Activated CD8-positive, alpha-beta T cell treated with anti-CD3 and anti-CD28 coated beads, Interleukin-2, amount 10 ng/mL, durations not matched to agents 7 days and 5 days (primary cell): ENCODE measurements around the gene RGS12. TPM values are rescaled to one million over a fixed set of nuclear protein-coding genes. Genes with fewer than 3 reads are reported as not detected.

Experiments used
- ATAC-seq: fragments of 150-1000 bp; cut with Tn5 transposase; one replicate; pipeline ENCODE4 v1.10.0; 2021; ENCODE audit warnings: moderate library complexity
- CTCF ChIA-PET: fragments of 350-600 bp; sonication (Branson Sonifier 250); formaldehyde crosslinking; loops from one replicate; lab custom pipeline; 2021; ENCODE audit warnings: antibody characterized with exemption; lab: Charles Lee
- POLR2A ChIA-PET: fragments of 350-600 bp; sonication (Branson Sonifier 250); formaldehyde crosslinking; loops from one replicate; lab custom pipeline; 2021; ENCODE audit warnings: antibody characterized with exemption; lab: Charles Lee
- DNase-seq: peaks from one replicate; pipeline ENCODE4 v3.0.0-alpha.2; 2020
- H3K27ac Mint-ChIP-seq: one replicate; pipeline ENCODE4 v1.8.0; 2021; ENCODE audit warnings: mild to moderate bottlenecking, mixed read lengths
- H3K27me3 Mint-ChIP-seq: one replicate; pipeline ENCODE4 v1.8.0; 2021; ENCODE audit warnings: low read depth, mixed read lengths
- H3K36me3 Mint-ChIP-seq: one replicate; pipeline ENCODE4 v1.8.0; 2021; ENCODE audit warnings: low read depth, mixed read lengths
- H3K4me1 Mint-ChIP-seq: one replicate; pipeline ENCODE4 v1.8.0; 2021; ENCODE audit warnings: low read depth, mixed read lengths
- H3K4me3 Mint-ChIP-seq: one replicate; pipeline ENCODE4 v1.8.0; 2021; ENCODE audit warnings: mild to moderate bottlenecking, mixed read lengths
- H3K9me3 Mint-ChIP-seq: one replicate; pipeline ENCODE4 v1.8.0; 2022; ENCODE audit warnings: mixed read lengths; ENCODE audit not compliant: insufficient read depth
- total RNA-seq, 2 experiments: library from RNA; stranded (reverse); gene quantifications; one replicate each; pipeline ENCODE4 v1.2.3, GENCODE V29; 2021

Gene RGS12
- total RNA-seq, 2 experiments from 2014 or later, result 4.7 to 8.3 TPM

DNA sequence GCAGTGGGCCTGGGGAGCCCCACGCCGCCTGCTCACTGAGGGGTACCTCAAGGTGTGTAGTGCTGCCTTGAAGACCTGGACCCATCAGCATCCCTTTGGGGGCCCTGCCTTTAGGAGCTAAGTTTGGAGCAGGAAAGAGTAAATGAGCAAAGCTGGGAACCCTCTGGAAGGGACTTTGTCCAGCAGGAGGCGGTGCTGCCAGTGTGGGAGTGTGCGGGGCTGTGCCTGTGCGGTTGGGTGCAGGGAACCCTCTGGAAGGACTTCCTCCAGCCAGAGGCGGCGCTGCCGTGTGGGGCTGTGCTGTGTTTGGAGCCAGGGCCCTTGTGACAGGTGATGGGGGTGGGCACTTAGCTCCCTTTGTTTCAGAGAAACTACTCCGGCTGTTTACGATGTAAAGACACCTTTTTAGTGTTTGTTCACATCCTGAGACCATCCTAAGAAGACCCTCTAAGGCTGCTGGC is 25.8 kb downstream of the RGS12 start:
- no peak for DNase-seq
- no peaks in the 10 kb centered on the region for H3K36me3 Mint-ChIP-seq
- H3K9me3 Mint-ChIP-seq, result no peaks in the 10 kb centered on the region
- POLR2A ChIA-PET, result no interaction called here
- H3K4me1 Mint-ChIP-seq, result no peaks in the 10 kb centered on the region
- CTCF ChIA-PET, result interaction anchor here (1.1 to 1.8 kb wide), 2 partner anchors 107 to 162 kb away, joined by 3 to 5 read pairs; no protein-coding TSS in a partner anchor
- no peak overlapping the region for H3K4me3 Mint-ChIP-seq
- H3K27ac Mint-ChIP-seq, result no peak overlapping the region
- no peak for ATAC-seq
- H3K27me3 Mint-ChIP-seq, result no peaks in the 10 kb centered on the region

DNA sequence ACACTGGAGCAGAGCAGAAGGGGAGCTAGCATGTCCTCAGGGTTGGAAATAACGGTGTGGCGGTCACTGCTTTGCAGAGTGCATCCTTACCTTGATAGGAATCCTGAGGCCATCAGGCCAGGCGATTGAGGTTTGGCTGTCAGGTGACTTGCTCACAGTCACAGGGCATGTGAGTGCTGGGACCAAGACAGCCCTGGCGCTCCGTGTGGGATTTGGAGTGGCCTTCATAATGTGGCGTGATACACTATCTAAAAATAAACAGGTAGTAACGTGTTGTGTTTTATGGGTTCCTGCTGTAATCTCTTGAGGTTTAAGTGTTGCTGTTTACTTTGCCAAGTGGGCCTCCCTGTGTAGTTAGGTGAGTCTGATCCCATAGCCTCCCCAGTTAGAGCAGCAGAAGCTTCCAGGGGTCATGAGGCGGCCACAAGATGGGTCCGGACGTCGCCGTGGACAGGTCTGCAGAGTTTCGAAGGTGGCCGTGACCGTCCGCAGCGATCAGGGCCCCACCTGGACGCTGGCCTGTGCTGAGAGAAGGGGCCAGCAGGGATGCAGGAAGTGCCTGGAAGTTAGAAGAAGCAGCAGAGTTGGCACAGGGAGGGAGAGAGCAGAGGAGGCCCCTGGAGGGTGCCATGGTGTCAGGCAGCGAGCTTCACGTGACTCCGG is 27.7 kb downstream of the RGS12 start:
- ATAC-seq (no peak), DNase-seq (no peak)
- Mint-ChIP-seq H3K36me3 (no peaks in the 10 kb centered on the region), H3K27me3 (no peaks in the 10 kb centered on the region), H3K4me1 (no peaks in the 10 kb centered on the region), H3K27ac (no peak overlapping the region), H3K4me3 (no peak overlapping the region), H3K9me3 (no peaks in the 10 kb centered on the region)
- CTCF ChIA-PET, result interaction anchor here (1.4 kb wide), 1 partner anchor 128 kb away, joined by 4 read pairs; no protein-coding TSS in a partner anchor
- POLR2A ChIA-PET, result no interaction called here

DNA sequence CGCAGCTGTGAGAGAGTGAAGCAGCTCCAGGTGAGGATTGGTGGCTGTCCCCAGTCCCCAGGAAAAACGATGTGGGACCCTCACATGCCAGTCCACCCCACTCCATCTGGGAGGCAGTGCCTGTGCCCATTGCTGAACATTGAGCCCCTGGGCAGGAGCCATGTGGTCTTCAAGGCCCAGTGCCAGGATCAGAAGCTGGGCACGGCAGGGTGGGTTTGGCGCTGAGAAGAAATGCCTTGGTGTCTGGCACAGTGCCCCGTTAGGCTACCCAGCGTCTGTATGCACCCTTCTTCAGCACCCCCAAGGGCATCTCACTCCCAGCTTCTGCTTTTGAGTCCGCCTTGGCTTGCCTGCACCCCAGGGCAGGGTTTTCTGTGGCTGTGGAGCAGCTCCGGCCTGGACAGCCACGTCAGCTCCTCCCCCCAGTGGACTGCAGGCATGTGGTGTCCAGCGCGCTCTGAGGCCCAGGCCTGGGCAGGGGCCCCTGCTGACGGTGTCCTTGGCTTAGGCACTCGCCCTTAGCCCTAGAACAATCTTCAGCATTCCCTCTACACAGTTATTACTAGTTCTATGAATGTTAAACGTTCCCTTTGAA is 28.6 kb downstream of the RGS12 start:
- Mint-ChIP-seq H3K27ac (no peak overlapping the region), H3K4me3 (no peak overlapping the region), H3K9me3 (no peaks in the 10 kb centered on the region), H3K36me3 (no peaks in the 10 kb centered on the region), H3K4me1 (no peaks in the 10 kb centered on the region), H3K27me3 (peaks cover 4% of the 10 kb centered on the region)
- ATAC-seq (no peak), DNase-seq (no peak)
- ChIA-PET CTCF (interaction anchor here (1.2 kb wide), 1 partner anchor 25 kb away, joined by 3 read pairs; no protein-coding TSS in a partner anchor), POLR2A (no interaction called here)

DNA sequence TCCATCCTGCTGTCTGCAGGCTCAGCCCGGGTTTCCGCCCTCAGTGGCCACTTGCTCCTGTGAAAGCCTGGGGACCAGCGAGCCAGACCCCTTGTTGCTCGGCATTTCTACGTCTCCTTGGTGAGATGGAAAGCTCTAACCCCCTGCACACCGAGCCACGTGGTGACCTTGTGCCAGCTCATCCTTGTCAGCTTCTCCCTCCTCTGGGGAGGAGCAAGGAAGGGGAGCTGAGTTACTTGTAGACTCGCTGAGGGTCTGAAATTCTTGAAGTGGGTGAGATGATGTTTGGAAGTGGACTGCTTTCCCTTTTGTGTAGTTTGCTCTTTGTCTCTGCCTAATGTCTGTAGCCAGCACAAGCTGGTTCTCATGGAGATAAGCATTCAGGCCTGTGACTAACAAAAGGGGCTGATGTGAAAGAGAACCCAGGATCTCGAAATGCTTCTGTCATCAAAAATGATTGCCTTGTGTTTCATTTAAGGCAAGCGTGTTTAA is 29.3 kb downstream of the RGS12 start:
- no peaks in the 10 kb centered on the region for H3K36me3 Mint-ChIP-seq
- CTCF ChIA-PET, result interaction anchor here (1.2 kb wide), 1 partner anchor 24 kb away, joined by 3 read pairs; no protein-coding TSS in a partner anchor

DNA sequence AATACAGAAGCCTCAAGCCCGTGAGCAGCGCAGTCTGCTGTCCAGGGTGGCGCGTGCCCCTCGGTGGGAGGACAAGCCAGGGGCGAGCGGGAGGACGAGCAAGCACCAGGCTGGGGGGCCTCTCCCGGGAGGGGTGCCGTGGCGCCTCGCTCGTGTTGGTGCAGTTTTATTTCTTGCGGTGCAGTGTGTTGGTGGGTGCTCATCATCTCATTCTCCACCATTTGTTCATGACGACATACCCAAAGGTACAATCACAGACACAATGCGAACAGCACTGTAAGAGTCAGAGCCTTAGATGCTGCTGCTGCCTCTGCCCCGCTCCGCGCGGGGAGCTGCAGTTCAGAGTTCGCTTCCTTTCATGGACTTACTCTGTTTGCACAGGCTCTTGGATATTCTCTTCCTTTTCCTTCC is 30.3 kb downstream of the RGS12 start:
- Mint-ChIP-seq H3K4me3 (no peak overlapping the region), H3K4me1 (no peaks in the 10 kb centered on the region), H3K27me3 (peaks cover 11% of the 10 kb centered on the region), H3K27ac (no peak overlapping the region), H3K9me3 (no peaks in the 10 kb centered on the region), H3K36me3 (no peaks in the 10 kb centered on the region)
- ChIA-PET POLR2A (no interaction called here), CTCF (no interaction called here)
- DNase-seq (no peak), ATAC-seq (no peak)

More for the DNA sequence above, 29.3 kb downstream of the RGS12 start:
- POLR2A ChIA-PET, result no interaction called here
- no peak overlapping the region for H3K27ac Mint-ChIP-seq
- H3K4me1 Mint-ChIP-seq, result no peaks in the 10 kb centered on the region
- H3K27me3 Mint-ChIP-seq, result peaks cover 6% of the 10 kb centered on the region
- no peak for DNase-seq
- ATAC-seq, result no peak
- H3K9me3 Mint-ChIP-seq, result no peaks in the 10 kb centered on the region
- no peak overlapping the region for H3K4me3 Mint-ChIP-seq

DNA sequence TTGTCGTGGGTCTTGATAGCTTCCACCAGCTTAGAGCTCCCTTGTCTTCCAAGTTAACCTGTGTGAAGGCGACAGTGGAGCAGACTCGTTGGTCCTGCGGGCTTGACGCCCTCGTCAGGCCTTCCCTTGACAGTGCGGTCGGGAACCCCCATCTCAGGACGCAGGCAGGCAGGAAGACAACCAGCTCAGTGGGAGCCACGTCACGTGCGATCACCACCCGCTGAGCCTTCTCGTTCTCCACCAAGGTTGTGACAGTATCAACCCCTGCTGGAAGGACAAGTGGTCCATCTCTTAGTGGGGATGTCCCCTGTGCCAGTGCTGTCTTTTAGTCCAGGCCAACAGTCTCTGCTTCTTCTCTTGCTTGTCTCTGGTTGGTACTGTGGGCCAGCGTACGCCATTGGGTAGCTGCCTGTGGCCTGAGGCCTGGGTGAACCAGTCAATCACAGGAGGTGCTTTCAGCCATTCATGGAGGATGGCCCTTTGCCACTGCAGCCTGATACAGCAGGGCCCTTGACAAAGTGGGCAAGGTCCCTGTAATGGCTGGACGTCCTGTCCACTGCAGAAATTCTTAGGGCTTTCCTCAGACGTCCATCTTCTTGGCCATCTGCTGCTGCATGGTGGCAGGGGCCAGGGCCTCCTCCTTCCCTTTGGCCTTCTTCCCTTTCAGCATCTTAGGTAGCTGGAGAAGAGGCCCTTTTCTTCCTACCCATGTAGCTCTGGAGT is 31.4 kb downstream of the RGS12 start:
- DNase-seq, result no peak
- Mint-ChIP-seq H3K4me3 (no peak overlapping the region), H3K27ac (no peak overlapping the region), H3K4me1 (no peaks in the 10 kb centered on the region), H3K36me3 (no peaks in the 10 kb centered on the region), H3K9me3 (no peaks in the 10 kb centered on the region), H3K27me3 (peaks cover 11% of the 10 kb centered on the region)
- no peak for ATAC-seq
- ChIA-PET CTCF (interaction anchor here (1.2 kb wide), 2 partner anchors 21 to 22 kb away, joined by 4 read pairs; no protein-coding TSS in a partner anchor), POLR2A (no interaction called here)

DNA sequence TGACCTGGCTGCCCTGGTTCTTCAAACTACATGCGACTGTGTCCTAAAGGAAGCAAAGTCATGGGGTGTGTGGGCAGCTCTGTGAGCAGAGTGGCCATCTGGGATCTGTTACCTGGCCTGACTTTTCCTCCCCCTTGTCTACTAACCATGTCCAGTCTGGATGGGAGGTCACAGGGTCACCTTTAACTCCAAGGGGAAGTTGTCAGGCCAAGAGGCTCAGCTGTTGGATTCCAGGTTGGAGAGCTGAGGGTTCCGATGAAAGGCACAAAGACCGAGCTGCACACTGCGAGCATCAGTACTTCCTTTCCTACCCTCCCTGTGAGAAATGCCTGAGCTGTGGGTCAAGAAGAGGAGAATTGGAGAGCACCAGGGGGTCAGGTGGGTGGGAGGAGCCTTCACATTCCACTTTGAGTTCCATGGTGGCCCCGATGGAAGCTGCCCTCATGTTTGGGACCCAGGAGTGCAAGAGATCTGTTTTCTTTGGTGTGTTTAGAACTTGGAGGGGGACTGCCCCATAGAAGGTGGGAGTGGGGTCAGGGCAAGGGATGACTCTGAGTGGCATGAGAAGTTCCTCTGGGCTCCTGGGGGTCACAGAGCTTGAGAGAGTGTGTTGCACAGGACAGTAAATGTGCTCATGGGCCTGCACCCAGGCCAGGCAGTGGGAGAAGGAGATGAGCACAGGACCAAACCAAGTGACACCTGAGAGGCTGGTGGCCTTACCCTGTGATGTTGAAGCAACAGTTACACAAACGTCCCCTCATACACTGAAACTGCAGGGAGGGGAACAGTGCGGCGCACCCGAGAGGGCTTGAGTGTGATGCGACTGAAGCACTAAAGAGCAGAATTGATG is 36.2 kb downstream of the RGS12 start:
- DNase-seq (peak; percentile 9), ATAC-seq (no peak)
- ChIA-PET CTCF (no interaction called here), POLR2A (no interaction called here)
- H3K27me3 Mint-ChIP-seq, result peaks cover 16% of the 10 kb centered on the region
- no peaks in the 10 kb centered on the region for H3K36me3 Mint-ChIP-seq
- H3K9me3 Mint-ChIP-seq, result no peaks in the 10 kb centered on the region
- H3K4me1 Mint-ChIP-seq, result peaks cover 2% of the 10 kb centered on the region
- no peak overlapping the region for H3K27ac Mint-ChIP-seq
- H3K4me3 Mint-ChIP-seq, result no peak overlapping the region

DNA sequence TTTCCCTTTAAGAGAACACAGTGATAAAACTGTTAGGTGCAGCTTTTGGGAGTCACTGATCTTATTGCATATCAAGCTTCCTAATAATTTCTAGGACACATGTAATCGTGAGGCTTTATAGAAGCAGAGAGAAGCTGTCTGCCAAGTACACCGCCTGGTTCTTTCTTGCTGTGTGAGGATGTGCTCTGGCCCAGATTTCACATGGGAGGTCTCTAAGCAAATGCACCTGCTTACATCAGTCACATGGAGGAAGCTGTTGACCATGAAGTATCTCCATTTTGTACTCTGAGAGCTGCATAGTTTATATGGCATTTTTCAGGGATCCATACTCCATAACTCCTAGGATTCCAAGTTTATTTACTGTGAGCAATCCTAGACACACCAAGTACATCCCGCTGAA is 37.1 kb downstream of the RGS12 start:
- peaks cover 2% of the 10 kb centered on the region for H3K4me1 Mint-ChIP-seq
- H3K4me3 Mint-ChIP-seq, result no peak overlapping the region
- H3K9me3 Mint-ChIP-seq, result no peaks in the 10 kb centered on the region
- POLR2A ChIA-PET, result no interaction called here
- ATAC-seq (no peak), DNase-seq (no peak)
- H3K27ac Mint-ChIP-seq, result no peak overlapping the region
- peaks cover 18% of the 10 kb centered on the region for H3K27me3 Mint-ChIP-seq
- CTCF ChIA-PET, result no interaction called here
- no peaks in the 10 kb centered on the region for H3K36me3 Mint-ChIP-seq

DNA sequence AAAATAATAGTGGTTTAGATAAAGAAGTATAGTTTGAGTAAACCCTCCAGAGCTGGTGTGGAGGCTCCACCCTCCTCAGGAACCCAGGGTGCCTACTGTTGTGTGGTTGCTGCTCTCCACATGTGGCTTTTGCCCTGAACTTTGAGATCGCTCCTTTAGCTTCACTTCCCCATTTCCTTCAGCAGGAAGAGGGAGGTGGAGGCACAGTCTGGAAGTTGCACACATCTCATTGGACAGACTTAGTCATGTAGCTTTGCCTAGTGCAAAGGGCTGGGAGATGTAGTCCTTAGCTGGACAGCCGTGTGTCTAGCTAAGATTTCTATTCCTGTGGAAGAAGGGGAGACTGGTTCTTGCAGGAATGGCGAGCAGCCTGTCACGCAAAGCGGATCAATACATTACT is 37.9 kb downstream of the RGS12 start:
- Mint-ChIP-seq H3K4me3 (no peak overlapping the region), H3K9me3 (no peaks in the 10 kb centered on the region)

DNA sequence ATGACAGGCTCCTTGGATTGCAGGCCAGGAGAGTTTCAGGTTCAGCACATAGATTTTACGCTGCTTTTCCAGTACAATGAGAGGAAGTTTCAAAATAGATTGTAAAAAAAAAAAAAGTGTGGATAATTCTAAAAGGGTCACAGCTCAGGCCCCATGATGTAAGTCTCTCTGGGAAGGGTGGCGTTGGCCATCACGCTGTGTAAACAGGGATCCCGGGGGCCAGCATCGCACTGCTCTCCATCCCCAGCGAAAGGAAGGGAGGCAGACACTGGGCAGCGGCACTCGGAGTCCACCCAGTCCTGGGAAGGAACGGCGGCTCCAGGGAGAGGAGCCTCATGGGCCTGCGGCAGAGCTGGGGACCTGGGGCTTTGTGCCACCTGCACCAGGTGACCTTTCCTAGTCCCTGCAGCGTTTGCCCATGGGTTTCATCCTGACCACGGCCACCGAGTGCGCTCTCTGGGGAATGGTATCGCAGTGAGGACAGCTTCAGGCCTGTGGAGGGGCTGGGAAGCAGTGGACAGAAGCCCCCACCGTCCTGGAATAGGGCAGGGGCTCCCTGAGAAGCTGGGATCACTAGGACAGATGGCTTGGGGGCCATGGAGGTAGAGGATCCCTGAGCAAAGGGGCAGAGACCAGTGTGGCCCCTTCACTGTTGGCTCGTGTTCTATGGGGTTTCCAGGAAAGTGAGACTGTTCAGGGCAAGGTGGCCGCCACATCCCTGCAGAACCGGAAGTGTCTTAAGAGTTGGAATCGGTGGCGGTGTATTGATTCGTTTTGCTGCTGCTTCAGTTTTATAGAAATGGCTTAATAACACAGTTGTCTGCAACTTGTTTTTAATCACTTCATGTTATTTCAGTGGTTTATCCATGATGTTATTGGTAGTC is 38.9 kb downstream of the RGS12 start:
- POLR2A ChIA-PET, result no interaction called here
- peaks cover 14% of the 10 kb centered on the region for H3K27me3 Mint-ChIP-seq

More for the DNA sequence above, 37.9 kb downstream of the RGS12 start:
- peaks cover 17% of the 10 kb centered on the region for H3K27me3 Mint-ChIP-seq
- H3K27ac Mint-ChIP-seq, result no peak overlapping the region
- DNase-seq, result peak; percentile 9
- CTCF ChIA-PET, result no interaction called here
- H3K36me3 Mint-ChIP-seq, result no peaks in the 10 kb centered on the region
- POLR2A ChIA-PET, result no interaction called here
- ATAC-seq, result no peak
- H3K4me1 Mint-ChIP-seq, result peaks cover 2% of the 10 kb centered on the region

More for the DNA sequence above, 38.9 kb downstream of the RGS12 start:
- ATAC-seq (no peak), DNase-seq (peak; percentile 18)
- Mint-ChIP-seq H3K4me3 (no peak overlapping the region), H3K9me3 (no peaks in the 10 kb centered on the region), H3K27ac (no peak overlapping the region), H3K4me1 (peaks cover 2% of the 10 kb centered on the region), H3K36me3 (no peaks in the 10 kb centered on the region)
- CTCF ChIA-PET, result no interaction called here
